ENCODE measurements around the gene TACC2. TPM values are rescaled to one million over a fixed set of nuclear protein-coding genes. Genes with fewer than 3 reads are reported as not detected.

TACC2 gene
- total and polyA plus RNA-seq, 2 donors (not counting 3 experiments of a cell fraction or from before 2014, with no cell fraction given), result 14.4 to 46.2 TPM

GRCh38 chr10:122047560-122047959, 58.6 kb downstream of the TACC2 start:
- peaks cover 5% of the 10 kb centered on the region for H3K4me1 ChIP-seq (ENCODE audit: control insufficient read depth, extremely low read depth, insufficient read depth, low read length)
- dilution Hi-C loops (cut with MboI; ENCODE audit: extremely low pct_ligation_motif_present, low sequenced_read_pairs) (no loop called here), intact Hi-C loops (cut with micrococcal nuclease) (no loop called here)
- H3K36me3 ChIP-seq (ENCODE audit: control insufficient read depth in 2 of 2, extremely low read depth in 1 of 2, insufficient read depth in 2 of 2, low read length in 2 of 2), result no peaks in the 10 kb centered on the region
- POLR2A ChIA-PET, result no interaction called here
- no peak overlapping the region for H3K4me3 ChIP-seq (replicated peaks in 1 of 3; ENCODE audit: insufficient read depth in 1 of 3, low read depth in 1 of 3, low read length in 3 of 3)
- no peaks in the 10 kb centered on the region for H3K9me3 ChIP-seq (replicated peaks; ENCODE audit: control insufficient read depth, insufficient read depth, low read length)
- no peak overlapping the region for H3K9ac ChIP-seq (replicated peaks; ENCODE audit: extremely low read depth, insufficient read depth, low read length)
- no peak overlapping the region for H3K27ac ChIP-seq (ENCODE audit: insufficient read depth, low read depth, low read length)
- CTCF ChIA-PET, result no interaction called here
- H3K9me1 ChIP-seq (replicated peaks; ENCODE audit: control insufficient read depth, extremely low read depth, insufficient read depth, low read length), result no peaks in the 10 kb centered on the region
- H3K79me2 ChIP-seq (ENCODE audit: control insufficient read depth, insufficient read depth, low read length), result no peaks in the 10 kb centered on the region
- BruUV-seq (replicated peaks), result no TSS peak
- TF ChIP-seq EZH2 (IDR thresholded peaks at IDR 0.05; ENCODE audit: borderline replicate concordance, low read depth, low read length, severe bottlenecking) (no peak), GATA2 (IDR thresholded peaks at IDR 0.05; ENCODE audit: insufficient read depth, insufficient read length, low read depth, low read length) (no peak), MYC (IDR thresholded peaks at IDR 0.05; ENCODE audit: low read depth, low read length) (no peak), CTCF (IDR thresholded peaks at IDR 0.05; ENCODE audit: extremely low read depth in 1 of 2, insufficient read depth in 1 of 2, low read depth in 1 of 2, low read length in 2 of 2) (no peak), JUN (IDR thresholded peaks at IDR 0.05; ENCODE audit: borderline replicate concordance, insufficient read depth, insufficient read length, low read depth) (no peak), FOS (IDR thresholded peaks at IDR 0.05; ENCODE audit: borderline replicate concordance, insufficient read depth, low read length) (no peak), POLR2AphosphoS5 (IDR thresholded peaks at IDR 0.05; ENCODE audit: insufficient read depth, low read depth, low read length) (no peak), POLR2A (IDR thresholded peaks at IDR 0.05; ENCODE audit: low read depth, low read length) (no peak), MAX (IDR thresholded peaks at IDR 0.05; ENCODE audit: insufficient read depth, insufficient read length) (no peak)
- no peak overlapping the region for H2AFZ ChIP-seq (ENCODE audit: low read depth, low read length)
- no peaks in the 10 kb centered on the region for H4K20me1 ChIP-seq (replicated peaks; ENCODE audit: control insufficient read depth, extremely low read depth, insufficient read depth, low read length)
- H3K27me3 ChIP-seq (ENCODE audit: control insufficient read depth in 2 of 2, insufficient read depth in 2 of 2, low read length in 2 of 2), result peaks cover 3 to 6% of the 10 kb centered on the region in 2 experiments
- no peak overlapping the region for H3K4me2 ChIP-seq (ENCODE audit: insufficient read depth, low read length)
- FAIRE-seq (no peak), DNase-seq (ENCODE audit: low read depth, low spot score) (no peak)
